B cell (primary cell): ENCODE results near the gene TGFBI. TPM values are rescaled to one million over a fixed set of nuclear protein-coding genes. Genes with fewer than 3 reads are reported as not detected.

Source experiments
- ATAC-seq: fragments of 200-7000 bp; cut with Tn5 transposase; one replicate; pipeline ENCODE4 v1.10.0; 2021; ENCODE audit warnings: low read depth, mild to moderate bottlenecking, moderate number of reproducible peaks, moderate library complexity
- CTCF ChIA-PET: fragments of 350-600 bp; sonication (Branson Sonifier 250); formaldehyde crosslinking; loops from one replicate; lab custom pipeline; 2021; ENCODE audit warnings: antibody characterized with exemption, inconsistent platforms; lab: Charles Lee
- POLR2A ChIA-PET: fragments of 350-600 bp; sonication (Branson Sonifier 250); formaldehyde crosslinking; loops from one replicate; lab custom pipeline; 2021; ENCODE audit warnings: antibody characterized with exemption; lab: Charles Lee
- DNase-seq: peaks from one replicate; pipeline ENCODE4 v3.0.0; 2013
- H2AFZ ChIP-seq: 2 replicates; pipeline ENCODE4 v1.6.1; 2012; ENCODE audit warnings: mild to moderate bottlenecking, low read depth, low read length; ENCODE audit not compliant: insufficient read depth, poor library complexity, severe bottlenecking
- H3K27ac ChIP-seq, 2 donors: 1 replicate in 1 of 2; 2 replicates in 1 of 2; pipeline ENCODE4 v1.5.1; 2012 to 2013; ENCODE audit warnings: low read length in 2 of 2, mild to moderate bottlenecking in 2 of 2, moderate library complexity in 1 of 2
- H3K27me3 ChIP-seq, 4 experiments: fragments of 200-600 bp in 1 of 4; sonication (generic) in 1 of 4; replicated peaks in 1 of 4; 1 replicate in 2 of 4; 2 replicates in 2 of 4; pipeline versions ENCODE4 v1.6.1 to v1.7.0; 2013 to 2016; ENCODE audit warnings: low read length in 3 of 4, mild to moderate bottlenecking in 2 of 4, mixed read lengths in 1 of 4, moderate library complexity in 1 of 4; ENCODE audit not compliant: insufficient read depth in 4 of 4, control insufficient read depth in 3 of 4; ENCODE audit errors: control extremely low read depth in 1 of 4
- H3K36me3 ChIP-seq, 2 experiments: replicated peaks in 1 of 2; 1 replicate in 1 of 2; 2 replicates in 1 of 2; pipeline versions ENCODE4 v1.6.1 to v1.7.1; 2013; ENCODE audit warnings: low read length in 1 of 2; ENCODE audit not compliant: insufficient read depth in 2 of 2, control insufficient read depth in 1 of 2; ENCODE audit errors: control extremely low read depth in 1 of 2, extremely low read depth in 1 of 2
- H3K4me1 ChIP-seq, 2 donors: fragments of 200-600 bp in 1 of 2; sonication (generic) in 1 of 2; 1 replicate in 1 of 2; 2 replicates in 1 of 2; pipeline versions ENCODE4 v1.5.1 to v1.6.1; 2013 to 2017; ENCODE audit warnings: low read length in 2 of 2; ENCODE audit not compliant: control insufficient read depth in 2 of 2, insufficient read depth in 2 of 2
- H3K4me2 ChIP-seq: replicated peaks from 2 replicates; pipeline ENCODE3; 2012; ENCODE audit warnings: mild to moderate bottlenecking, low read depth, low read length; ENCODE audit not compliant: poor library complexity, severe bottlenecking
- H3K4me3 ChIP-seq, 5 experiments: fragments of 200-600 bp in 1 of 5; sonication (generic) in 1 of 5; 1 replicate in 3 of 5; 2 replicates in 2 of 5; pipeline versions ENCODE4 v1.5.1 to v1.7.0; 2011 to 2016; ENCODE audit warnings: low read length in 4 of 5, mild to moderate bottlenecking in 4 of 5, low read depth in 2 of 5, control low read depth in 1 of 5, moderate library complexity in 1 of 5; ENCODE audit not compliant: insufficient read depth in 1 of 5; ENCODE audit errors: control extremely low read depth in 1 of 5, extremely low read depth in 1 of 5
- H3K79me2 ChIP-seq: fragments of 200-600 bp; sonication (generic); one replicate; pipeline ENCODE4 v1.6.0; 2016; ENCODE audit warnings: low read length; ENCODE audit not compliant: control insufficient read depth, insufficient read depth
- H3K9ac ChIP-seq: fragments of 200-600 bp; sonication (generic); 2 replicates; pipeline ENCODE4 v1.6.1; 2017; ENCODE audit warnings: mild to moderate bottlenecking, low read length, moderate library complexity
- H3K9me3 ChIP-seq, 3 donors: one replicate each; pipeline versions ENCODE4 v1.6.1 to v1.7.1; 2013; ENCODE audit warnings: low read length in 2 of 3; ENCODE audit not compliant: control insufficient read depth in 2 of 3, insufficient read depth in 1 of 3; ENCODE audit errors: control extremely low read depth in 1 of 3
- H4K20me1 ChIP-seq: 2 replicates; pipeline ENCODE4 v1.6.0; 2012; ENCODE audit warnings: mild to moderate bottlenecking, low read length; ENCODE audit not compliant: insufficient read depth, control insufficient read depth, poor library complexity, severe bottlenecking
- H3K27ac Mint-ChIP-seq: one replicate; pipeline ENCODE4 v1.8.0; 2021; ENCODE audit warnings: mixed read lengths
- H3K27me3 Mint-ChIP-seq: one replicate; pipeline ENCODE4 v1.8.0; 2021; ENCODE audit warnings: mixed read lengths
- H3K4me1 Mint-ChIP-seq: one replicate; pipeline ENCODE4 v1.8.0; 2021; ENCODE audit warnings: mixed read lengths
- H3K4me3 Mint-ChIP-seq: one replicate; pipeline ENCODE4 v1.8.0; 2021; ENCODE audit warnings: mixed read lengths
- H3K9me3 Mint-ChIP-seq: one replicate; pipeline ENCODE4 v1.8.0; 2022; ENCODE audit warnings: mixed read lengths; ENCODE audit not compliant: insufficient read depth
- CTCF ChIP-seq: fragments of 200-600 bp; IDR thresholded peaks from one replicate; pipeline ENCODE4 v1.8.0; 2022; ENCODE audit warnings: antibody characterized with exemption, mild to moderate bottlenecking
- EZH2 ChIP-seq: IDR thresholded peaks from 2 replicates; pipeline ENCODE4 v1.6.1; 2012; ENCODE audit warnings: borderline replicate concordance, low read depth, mild to moderate bottlenecking, moderate library complexity, low read length; ENCODE audit not compliant: insufficient read depth, poor library complexity, severe bottlenecking
- WGBS: methylation state at CpG from one replicate; pipeline ENCODE4 v1.1.5; 2013; ENCODE audit warnings: missing lambda C conversion rate; ENCODE audit not compliant: insufficient coverage; 5-methylcytosine and 5-hydroxymethylcytosine counted together
- intact Hi-C: fragments of 100-400 bp; cut with micrococcal nuclease; formaldehyde crosslinking; loops from one replicate; pipeline ENCODE4 v1.10.0; 2022
- polyA plus RNA-seq: library from polyadenylated mRNA; depleted of rRNA; stranded (reverse); fragments of >200 nt; gene quantifications from 2 replicates; pipeline ENCODE4 v1.2.3, GENCODE V29; 2012
- total RNA-seq, 2 donors: library from RNA; stranded (reverse); fragments of 120-200 nt in 1 of 2; gene quantifications; 1 replicate in 1 of 2; 2 replicates in 1 of 2; pipeline versions ENCODE4 v1.2.3 to v1.2.4, GENCODE V29; 2013 to 2022

The TGFBI gene
- total and polyA plus RNA-seq, 2 donors (not counting 1 experiment from before 2014, with no cell fraction given) = 3.7 to 4.5 TPM

GRCh38 chr5:136063778-136064465 lies 35.1 kb downstream of the TGFBI start:
- Histone ChIP-seq H3K27me3 (no peaks in the 10 kb centered on the region), H3K4me2 (no peak overlapping the region), H3K4me1 (no peaks in the 10 kb centered on the region), H3K79me2 (no peaks in the 10 kb centered on the region), H4K20me1 (no peaks in the 10 kb centered on the region), H2AFZ (no peak overlapping the region), H3K9me3 (no peaks in the 10 kb centered on the region), H3K4me3 (no peak overlapping the region), H3K36me3 (no peaks in the 10 kb centered on the region), H3K9ac (no peak overlapping the region), H3K27ac (no peak overlapping the region)
- DNase-seq (no peak), ATAC-seq (no peak)
- Mint-ChIP-seq H3K27ac (no peak overlapping the region), H3K4me1 (no peaks in the 10 kb centered on the region), H3K4me3 (no peak overlapping the region), H3K9me3 (no peaks in the 10 kb centered on the region), H3K27me3 (peaks cover 3% of the 10 kb centered on the region)
- CTCF ChIA-PET = interaction anchor here (1.1 to 1.3 kb wide), 2 partner anchors 8 to 11 kb away, joined by 3 read pairs; no protein-coding TSS in a partner anchor
- intact Hi-C loops = loop anchor here (5.0 to 10.0 kb wide), 2 partner anchors 119 to 177 kb away; no protein-coding TSS in a partner anchor
- no peak for TF ChIP-seq CTCF
- 94% methylated on average over 4 of the region's 8 CpGs for WGBS
- POLR2A ChIA-PET = no interaction called here

- Histone ChIP-seq H3K27me3 (no peaks in the 10 kb centered on the region), H3K4me1 (no peaks in the 10 kb centered on the region), H3K79me2 (no peaks in the 10 kb centered on the region), H3K4me2 (no peak overlapping the region), H3K9me3 (no peaks in the 10 kb centered on the region), H4K20me1 (no peaks in the 10 kb centered on the region), H2AFZ (no peak overlapping the region), H3K27ac (no peak overlapping the region), H3K9ac (no peak overlapping the region), H3K4me3 (no peak overlapping the region), H3K36me3 (no peaks in the 10 kb centered on the region)
- Mint-ChIP-seq H3K9me3 (no peaks in the 10 kb centered on the region), H3K27ac (no peak overlapping the region), H3K4me1 (no peaks in the 10 kb centered on the region), H3K27me3 (peaks cover 9% of the 10 kb centered on the region), H3K4me3 (no peak overlapping the region)
- WGBS = 100% methylated on average over 4 of the region's 4 CpGs
- intact Hi-C loops = loop anchor here (5.0 to 10.0 kb wide), 2 partner anchors 120 to 177 kb away; no protein-coding TSS in a partner anchor
- ATAC-seq (no peak), DNase-seq (no peak)
- no peak for TF ChIP-seq EZH2
- no peak for TF ChIP-seq CTCF
- CTCF ChIA-PET = interaction anchor here (1.1 kb wide), 1 partner anchor 9 kb away, joined by 3 read pairs; no protein-coding TSS in a partner anchor
- POLR2A ChIA-PET = no interaction called here
These were observed 35.7 kb downstream of the TGFBI start for GRCh38 chr5:136064510-136064909.
